CD4-positive, alpha-beta T cell (primary cell): ENCODE measurements around the gene TCF7L2. TPM values are rescaled to one million over a fixed set of nuclear protein-coding genes. Genes with fewer than 3 reads are reported as not detected.

Experiments
- ATAC-seq: fragments of 200-7000 bp; cut with Tn5 transposase; one replicate; pipeline ENCODE4 v1.10.0; 2022; ENCODE audit warnings: mild to moderate bottlenecking; ENCODE audit not compliant: poor library complexity
- CTCF ChIA-PET: fragments of 350-600 bp; sonication (Branson Sonifier 250); formaldehyde crosslinking; loops from one replicate; lab custom pipeline; 2021; ENCODE audit warnings: antibody characterized with exemption, inconsistent platforms; lab: Charles Lee
- POLR2A ChIA-PET: fragments of 350-600 bp; sonication (Branson Sonifier 250); formaldehyde crosslinking; loops from one replicate; lab custom pipeline; 2021; ENCODE audit warnings: antibody characterized with exemption, inconsistent platforms; lab: Charles Lee
- DNase-seq, 14 experiments: peaks; one replicate each; pipeline ENCODE4 v3.0.0-alpha.2; 2013 to 2020; ENCODE audit warnings: mixed read lengths in 2 of 14
- H3K27ac ChIP-seq, 2 donors: one replicate each; pipeline versions ENCODE4 v1.5.1 to v1.7.0; 2013; ENCODE audit warnings: low read length in 2 of 2, low read depth in 1 of 2, mild to moderate bottlenecking in 1 of 2
- H3K27me3 ChIP-seq, 2 experiments: 1 replicate in 1 of 2; 2 replicates in 1 of 2; pipeline versions ENCODE4 v1.6.1 to v1.7.0; 2013; ENCODE audit warnings: low read length in 2 of 2, control low read depth in 1 of 2, mild to moderate bottlenecking in 1 of 2, moderate library complexity in 1 of 2; ENCODE audit not compliant: insufficient read depth in 2 of 2, control insufficient read depth in 1 of 2
- H3K36me3 ChIP-seq: one replicate; pipeline ENCODE4 v1.6.1; 2013; ENCODE audit warnings: low read length, control low read depth; ENCODE audit not compliant: insufficient read depth
- H3K4me1 ChIP-seq: one replicate; pipeline ENCODE4 v1.6.1; 2013; ENCODE audit warnings: low read length, control low read depth; ENCODE audit not compliant: insufficient read depth
- H3K4me3 ChIP-seq: one replicate; pipeline ENCODE4 v1.5.1; 2013; ENCODE audit warnings: mild to moderate bottlenecking, low read length, moderate library complexity
- H3K9me3 ChIP-seq, 2 experiments: 1 replicate in 1 of 2; 2 replicates in 1 of 2; pipeline versions ENCODE4 v1.6.1 to v1.7.0; 2013; ENCODE audit warnings: low read length in 2 of 2, mild to moderate bottlenecking in 2 of 2, control low read depth in 1 of 2, moderate library complexity in 1 of 2; ENCODE audit not compliant: control insufficient read depth in 1 of 2, insufficient read depth in 1 of 2
- H3K27ac Mint-ChIP-seq: one replicate; pipeline ENCODE4 v1.8.0; 2020; ENCODE audit warnings: mixed read lengths
- H3K27me3 Mint-ChIP-seq: one replicate; pipeline ENCODE4 v1.8.0; 2021; ENCODE audit warnings: mixed read lengths
- H3K36me3 Mint-ChIP-seq: one replicate; pipeline ENCODE4 v1.8.0; 2021; ENCODE audit warnings: low read depth, mixed read lengths
- H3K4me1 Mint-ChIP-seq: one replicate; pipeline ENCODE4 v1.8.0; 2021; ENCODE audit warnings: low read depth, mixed read lengths
- H3K4me3 Mint-ChIP-seq: one replicate; pipeline ENCODE4 v1.8.0; 2020; ENCODE audit warnings: mild to moderate bottlenecking, mixed read lengths
- H3K9me3 Mint-ChIP-seq: one replicate; pipeline ENCODE4 v1.8.0; 2020; ENCODE audit warnings: mixed read lengths
- CTCF ChIP-seq: fragments of 200-600 bp; IDR thresholded peaks from one replicate; pipeline ENCODE4 v1.8.0; 2022; ENCODE audit warnings: antibody characterized with exemption, mild to moderate bottlenecking
- intact Hi-C, 2 experiments: fragments of 100-400 bp; cut with DNase I in 1 of 2; cut with micrococcal nuclease in 1 of 2; formaldehyde crosslinking; loops; one replicate each; pipeline versions ENCODE4 v1.15.1 to v1.9.0; 2023 to 2025; cut with DNase I, micrococcal nuclease
- total RNA-seq, 174 experiments: library from RNA in 2 of 174; stranded (reverse) in 2 of 174; gene quantifications; one replicate each; pipeline ENCODE4 v1.2.3 and lab custom pipeline; 2021 to 2026

Gene TCF7L2
- total RNA-seq, 2 experiments from 2014 or later, result 4.2 to 4.4 TPM

- Histone ChIP-seq H3K9me3 (no peaks in the 10 kb centered on the region), H3K27me3 (no peaks in the 10 kb centered on the region), H3K4me3 (no peak overlapping the region), H3K4me1 (no peaks in the 10 kb centered on the region), H3K27ac (no peak overlapping the region), H3K36me3 (no peaks in the 10 kb centered on the region)
- TF ChIP-seq CTCF, result no peak
- CTCF ChIA-PET, result no interaction called here
- peaks cover 7% of the 10 kb centered on the region for H3K27me3 Mint-ChIP-seq
- no peak for ATAC-seq
- no peak overlapping the region for H3K4me3 Mint-ChIP-seq
- intact Hi-C loops, result no loop called here
- no peaks in the 10 kb centered on the region for H3K4me1 Mint-ChIP-seq
- no peaks in the 10 kb centered on the region for H3K36me3 Mint-ChIP-seq
- no peak for DNase-seq
- no peak overlapping the region for H3K27ac Mint-ChIP-seq
- H3K9me3 Mint-ChIP-seq, result no peaks in the 10 kb centered on the region
- POLR2A ChIA-PET, result no interaction called here
Measured at GRCh38 chr10:112999102-112999501, 49.1 kb downstream of the TCF7L2 start.

GRCh38 chr10:113000442-113000841, 50.4 kb downstream of the TCF7L2 start:
- intact Hi-C loops, result no loop called here
- Histone ChIP-seq H3K36me3 (no peaks in the 10 kb centered on the region), H3K4me3 (no peak overlapping the region), H3K27ac (no peak overlapping the region), H3K9me3 (no peaks in the 10 kb centered on the region), H3K27me3 (peaks cover 1% of the 10 kb centered on the region in 2 experiments), H3K4me1 (peaks cover 7% of the 10 kb centered on the region)
- Mint-ChIP-seq H3K27me3 (peaks cover 9% of the 10 kb centered on the region), H3K27ac (no peak overlapping the region), H3K4me1 (peaks cover 1% of the 10 kb centered on the region), H3K4me3 (no peak overlapping the region), H3K9me3 (no peaks in the 10 kb centered on the region), H3K36me3 (no peaks in the 10 kb centered on the region)
- ATAC-seq (no peak), DNase-seq (no peak)
- CTCF ChIA-PET, result no interaction called here
- POLR2A ChIA-PET, result no interaction called here
- no peak for TF ChIP-seq CTCF

GRCh38 chr10:113000876-113001598, 51.0 kb downstream of the TCF7L2 start:
- Mint-ChIP-seq H3K4me1 (peaks cover 7% of the 10 kb centered on the region), H3K27me3 (peaks cover 14% of the 10 kb centered on the region), H3K27ac (no peak overlapping the region), H3K4me3 (no peak overlapping the region), H3K36me3 (no peaks in the 10 kb centered on the region), H3K9me3 (no peaks in the 10 kb centered on the region)
- peaks cover 5 to 7% of the 10 kb centered on the region in 2 experiments for H3K27me3 ChIP-seq
- H3K4me3 ChIP-seq, result no peak overlapping the region
- no peaks in the 10 kb centered on the region for H3K36me3 ChIP-seq
- H3K27ac ChIP-seq, result no peak overlapping the region
- no peaks in the 10 kb centered on the region for H3K9me3 ChIP-seq
- CTCF ChIA-PET, result no interaction called here
- intact Hi-C loops, result no loop called here
- peaks cover 13% of the 10 kb centered on the region for H3K4me1 ChIP-seq
- ATAC-seq, result no peak
- no peak for TF ChIP-seq CTCF
- POLR2A ChIA-PET, result no interaction called here
- DNase-seq, result no peak
